Stimulated activated naive B cell treated with anti-CD40 and anti-IgM and Interleukin-4, amounts not matched to agents 10 μg/mL and 1 μg/mL and 100 μg/mL, for 72 hours (primary cell): ENCODE results near the gene DHRSX.

Source experiments
- ATAC-seq, 2 donors: fragments of 150-1000 bp; cut with Tn5 transposase; replicated peaks; 2 replicates each; pipeline ENCODE4 v1.10.0; 2021; ENCODE audit warnings: moderate library complexity in 1 of 2
- DNase-seq: peaks from one replicate; pipeline ENCODE4 v3.0.0; 2021
- H3K27ac Mint-ChIP-seq: one replicate; pipeline ENCODE4 v1.8.0; 2022; ENCODE audit warnings: mild to moderate bottlenecking, mixed read lengths
- H3K27me3 Mint-ChIP-seq, 2 donors: one replicate each; pipeline ENCODE4 v1.8.0; 2022; ENCODE audit warnings: mixed read lengths in 2 of 2
- H3K36me3 Mint-ChIP-seq, 2 donors: one replicate each; pipeline ENCODE4 v1.8.0; 2022; ENCODE audit warnings: mixed read lengths in 2 of 2, mild to moderate bottlenecking in 1 of 2
- H3K4me1 Mint-ChIP-seq, 2 donors: one replicate each; pipeline ENCODE4 v1.8.0; 2022; ENCODE audit warnings: mixed read lengths in 2 of 2, mild to moderate bottlenecking in 1 of 2
- H3K4me3 Mint-ChIP-seq, 2 donors: one replicate each; pipeline ENCODE4 v1.8.0; 2022; ENCODE audit warnings: mild to moderate bottlenecking in 2 of 2, mixed read lengths in 2 of 2, moderate library complexity in 1 of 2
- H3K9me3 Mint-ChIP-seq, 2 donors: one replicate each; pipeline ENCODE4 v1.8.0; 2022; ENCODE audit warnings: mixed read lengths in 2 of 2, mild to moderate bottlenecking in 1 of 2

Gene DHRSX

GRCh38 chrX:2413969-2414368, 86.8 kb downstream of the DHRSX start:
- DNase-seq: no peak
- Mint-ChIP-seq H3K27me3 (no peaks in the 10 kb centered on the region), H3K4me3 (no peak overlapping the region), H3K27ac (no peak overlapping the region), H3K4me1 (peaks cover 0 to 5% of the 10 kb centered on the region in 2 donors), H3K36me3 (peaks cover 6 to 14% of the 10 kb centered on the region in 2 donors), H3K9me3 (peaks cover 0 to 1% of the 10 kb centered on the region in 2 donors)
- no peak for ATAC-seq

GRCh38 chrX:2412131-2412530, 88.6 kb downstream of the DHRSX start:
- Mint-ChIP-seq H3K27ac (no peak overlapping the region), H3K27me3 (no peaks in the 10 kb centered on the region), H3K36me3 (peaks cover 20 to 33% of the 10 kb centered on the region in 2 donors), H3K9me3 (peaks cover 1 to 5% of the 10 kb centered on the region in 2 donors), H3K4me3 (no peak overlapping the region), H3K4me1 (peaks cover 0 to 5% of the 10 kb centered on the region in 2 donors)
- no peak for DNase-seq
- ATAC-seq: no peak

GRCh38 chrX:2410279-2411020, 90.3 kb downstream of the DHRSX start:
- Mint-ChIP-seq H3K36me3 (peaks cover 32 to 44% of the 10 kb centered on the region in 2 donors), H3K4me1 (peaks cover 0 to 5% of the 10 kb centered on the region in 2 donors), H3K27ac (no peak overlapping the region), H3K27me3 (no peaks in the 10 kb centered on the region), H3K4me3 (no peak overlapping the region), H3K9me3 (peaks cover 2 to 6% of the 10 kb centered on the region in 2 donors)
- DNase-seq (no peak), ATAC-seq (no peak)

GRCh38 chrX:2409796-2410195, 91.0 kb downstream of the DHRSX start:
- peaks cover 2 to 6% of the 10 kb centered on the region in 2 donors for H3K9me3 Mint-ChIP-seq
- no peak for ATAC-seq
- H3K27me3 Mint-ChIP-seq: no peaks in the 10 kb centered on the region
- no peak overlapping the region for H3K4me3 Mint-ChIP-seq
- H3K27ac Mint-ChIP-seq: no peak overlapping the region
- no peak for DNase-seq
- peaks cover 32 to 44% of the 10 kb centered on the region in 2 donors for H3K36me3 Mint-ChIP-seq
- H3K4me1 Mint-ChIP-seq: peaks cover 0 to 5% of the 10 kb centered on the region in 2 donors

GRCh38 chrX:2408856-2409255, 91.9 kb downstream of the DHRSX start:
- peaks cover 0 to 5% of the 10 kb centered on the region in 2 donors for H3K4me1 Mint-ChIP-seq
- no peaks in the 10 kb centered on the region for H3K27me3 Mint-ChIP-seq
- no peak overlapping the region for H3K4me3 Mint-ChIP-seq
- DNase-seq (no peak), ATAC-seq (no peak)
- no peak overlapping the region for H3K27ac Mint-ChIP-seq
- peaks cover 32 to 44% of the 10 kb centered on the region in 2 donors for H3K36me3 Mint-ChIP-seq
- H3K9me3 Mint-ChIP-seq: peaks cover 2 to 6% of the 10 kb centered on the region in 2 donors

- Mint-ChIP-seq H3K27me3 (no peaks in the 10 kb centered on the region), H3K27ac (no peak overlapping the region), H3K4me3 (no peak overlapping the region), H3K36me3 (peaks cover 37 to 52% of the 10 kb centered on the region in 2 donors), H3K9me3 (peaks cover 2 to 6% of the 10 kb centered on the region in 2 donors), H3K4me1 (peaks cover 0 to 5% of the 10 kb centered on the region in 2 donors)
- DNase-seq (no peak), ATAC-seq (no peak)
Measured at GRCh38 chrX:2406891-2407518, 93.8 kb downstream of the DHRSX start.

GRCh38 chrX:2404776-2405175, 96.0 kb downstream of the DHRSX start:
- Mint-ChIP-seq H3K9me3 (peaks cover 2 to 6% of the 10 kb centered on the region in 2 donors), H3K4me3 (no peak overlapping the region), H3K36me3 (peaks cover 43 to 64% of the 10 kb centered on the region in 2 donors), H3K27ac (no peak overlapping the region), H3K4me1 (peaks cover 0 to 5% of the 10 kb centered on the region in 2 donors), H3K27me3 (no peaks in the 10 kb centered on the region)
- DNase-seq (no peak), ATAC-seq (no peak)

- Mint-ChIP-seq H3K27me3 (no peaks in the 10 kb centered on the region), H3K27ac (no peak overlapping the region), H3K36me3 (peaks cover 33 to 48% of the 10 kb centered on the region in 2 donors), H3K9me3 (peaks cover 2 to 3% of the 10 kb centered on the region in 2 donors), H3K4me3 (no peak overlapping the region), H3K4me1 (no peaks in the 10 kb centered on the region)
- no peak for DNase-seq
- ATAC-seq: no peak
Measured at GRCh38 chrX:2402361-2402690, 98.5 kb downstream of the DHRSX start.

- H3K4me3 Mint-ChIP-seq: no peak overlapping the region
- H3K36me3 Mint-ChIP-seq: peaks cover 27 to 45% of the 10 kb centered on the region in 2 donors
- H3K27me3 Mint-ChIP-seq: no peaks in the 10 kb centered on the region
- no peak for DNase-seq
- H3K9me3 Mint-ChIP-seq: no peaks in the 10 kb centered on the region
- no peaks in the 10 kb centered on the region for H3K4me1 Mint-ChIP-seq
- no peak for ATAC-seq
- no peak overlapping the region for H3K27ac Mint-ChIP-seq
Measured at GRCh38 chrX:2401590-2402360, 99.0 kb downstream of the DHRSX start.

- Mint-ChIP-seq H3K27me3 (no peaks in the 10 kb centered on the region), H3K9me3 (no peaks in the 10 kb centered on the region), H3K4me3 (no peak overlapping the region), H3K4me1 (peaks cover 0 to 1% of the 10 kb centered on the region in 2 donors), H3K36me3 (peaks cover 23 to 39% of the 10 kb centered on the region in 2 donors), H3K27ac (no peak overlapping the region)
- no peak for ATAC-seq
- DNase-seq: no peak
Measured at GRCh38 chrX:2401201-2401589, 99.6 kb downstream of the DHRSX start.

GRCh38 chrX:2398064-2398656, 102.6 kb downstream of the DHRSX start:
- ATAC-seq: no peak
- Mint-ChIP-seq H3K9me3 (no peaks in the 10 kb centered on the region), H3K27me3 (no peaks in the 10 kb centered on the region), H3K36me3 (peaks cover 29 to 59% of the 10 kb centered on the region in 2 donors), H3K27ac (no peak overlapping the region), H3K4me1 (peaks cover 0 to 5% of the 10 kb centered on the region in 2 donors), H3K4me3 (no peak overlapping the region)
- no peak for DNase-seq

- DNase-seq (no peak), ATAC-seq (no peak)
- Mint-ChIP-seq H3K4me3 (no peak overlapping the region), H3K27ac (no peak overlapping the region), H3K4me1 (peaks cover 0 to 5% of the 10 kb centered on the region in 2 donors), H3K27me3 (no peaks in the 10 kb centered on the region), H3K36me3 (peaks cover 28 to 57% of the 10 kb centered on the region in 2 donors), H3K9me3 (no peaks in the 10 kb centered on the region)
Measured at GRCh38 chrX:2397229-2398063, 103.3 kb downstream of the DHRSX start.

- Mint-ChIP-seq H3K4me1 (peaks cover 0 to 5% of the 10 kb centered on the region in 2 donors), H3K9me3 (peaks cover 4 to 10% of the 10 kb centered on the region in 2 donors), H3K27ac (no peak overlapping the region), H3K4me3 (no peak overlapping the region), H3K27me3 (no peaks in the 10 kb centered on the region), H3K36me3 (peaks cover 37 to 57% of the 10 kb centered on the region in 2 donors)
- DNase-seq (no peak), ATAC-seq (no peak)
Measured at GRCh38 chrX:2395261-2395992, 105.3 kb downstream of the DHRSX start.
